ENCODE data around the gene TUBGCP6.

Gene TUBGCP6

GRCh38 chr22:50184004-50184901, 60.6 kb downstream of the TUBGCP6 start:
- TF ChIP-seq CTCF (IDR thresholded peaks at IDR 0.05), result no peak

GRCh38 chr22:50183141-50183971, 61.5 kb downstream of the TUBGCP6 start:
- TF ChIP-seq CTCF (IDR thresholded peaks at IDR 0.05), result no peak

- TF ChIP-seq CTCF (IDR thresholded peaks at IDR 0.05), result no peak
Observed at GRCh38 chr22:50182176-50183081, 62.4 kb downstream of the TUBGCP6 start.

- no peak for TF ChIP-seq CTCF (IDR thresholded peaks at IDR 0.05)
Observed at GRCh38 chr22:50180727-50181521, 63.9 kb downstream of the TUBGCP6 start.

GRCh38 chr22:50179937-50180726, 64.7 kb downstream of the TUBGCP6 start:
- no peak for TF ChIP-seq CTCF (IDR thresholded peaks at IDR 0.05)
